ENCODE data around the gene SATB2.

The SATB2 gene

DNA sequence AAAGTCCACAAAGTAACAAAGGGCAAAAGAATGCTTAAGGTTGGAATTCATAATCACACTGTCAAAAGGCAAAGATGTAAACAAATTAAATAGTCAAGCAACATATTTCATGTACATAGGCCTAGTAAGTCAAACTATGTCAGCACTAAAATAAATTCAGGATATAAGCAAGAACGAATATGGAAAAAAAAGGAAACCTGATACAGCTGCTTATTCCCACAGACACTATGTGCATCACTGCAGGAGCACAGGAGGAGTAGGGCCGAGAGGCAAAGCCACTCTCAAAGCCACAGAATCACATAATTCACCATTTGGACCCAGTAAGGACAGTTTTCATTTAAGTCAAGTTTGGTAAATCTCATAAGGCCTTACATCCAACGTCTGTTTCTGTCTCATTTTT, 116.6 kb downstream of the SATB2 start:
- no peak overlapping the region for H3K4me3 ChIP-seq (ENCODE audit: low read depth, low read length)
- no peak for DNase-seq (ENCODE audit: low read depth, low spot score)
- TF ChIP-seq CTCF (IDR thresholded peaks at IDR 0.05; ENCODE audit: insufficient read depth, low read length, missing control alignments): no peak
- CTCF ChIA-PET: interaction anchor here (1.4 kb wide), 1 partner anchor 16 kb away, joined by 4 read pairs; no protein-coding TSS in a partner anchor
- POLR2A ChIA-PET: no interaction called here

- no peak for DNase-seq (ENCODE audit: low read depth, low spot score)
- TF ChIP-seq CTCF (IDR thresholded peaks at IDR 0.05; ENCODE audit: insufficient read depth, low read length, missing control alignments): no peak
- no peak overlapping the region for H3K4me3 ChIP-seq (ENCODE audit: low read depth, low read length)
- ChIA-PET POLR2A (no interaction called here), CTCF (no interaction called here)
Observed at GRCh38 chr2:199339891-199340605, 117.7 kb downstream of the SATB2 start.

DNA sequence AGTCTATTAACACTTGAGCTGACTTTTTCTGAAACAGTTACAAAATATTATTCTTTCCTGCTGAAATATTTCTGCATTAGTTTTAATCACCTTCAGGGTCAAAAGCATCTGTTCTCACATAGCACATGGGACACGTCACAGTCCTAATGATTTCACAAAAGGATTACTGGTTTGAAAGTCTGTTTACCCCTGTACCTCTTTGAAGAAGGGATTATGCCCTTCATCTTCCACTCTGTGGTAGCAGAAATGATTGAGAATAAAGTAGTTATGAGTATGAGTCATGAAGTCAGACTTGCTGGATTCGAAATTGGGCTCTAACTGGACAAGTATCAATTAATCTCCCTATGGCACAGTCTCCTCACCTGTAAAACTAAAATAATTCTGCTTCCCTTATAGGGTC, 121.2 kb downstream of the SATB2 start:
- no peak for TF ChIP-seq CTCF (IDR thresholded peaks at IDR 0.05; ENCODE audit: insufficient read depth, low read length, missing control alignments)
- POLR2A ChIA-PET: no interaction called here
- H3K4me3 ChIP-seq (ENCODE audit: low read depth, low read length): no peak overlapping the region
- DNase-seq (ENCODE audit: low read depth, low spot score): no peak
- CTCF ChIA-PET: no interaction called here

GRCh38 chr2:199335502-199335901, 122.2 kb downstream of the SATB2 start:
- ChIA-PET POLR2A (no interaction called here), CTCF (no interaction called here)
- DNase-seq (ENCODE audit: low read depth, low spot score): no peak
- TF ChIP-seq CTCF (IDR thresholded peaks at IDR 0.05; ENCODE audit: insufficient read depth, low read length, missing control alignments): no peak
- no peak overlapping the region for H3K4me3 ChIP-seq (ENCODE audit: low read depth, low read length)

- ChIA-PET CTCF (no interaction called here), POLR2A (no interaction called here)
- H3K4me3 ChIP-seq (ENCODE audit: low read depth, low read length): no peak overlapping the region
- DNase-seq (ENCODE audit: low read depth, low spot score): no peak
- no peak for TF ChIP-seq CTCF (IDR thresholded peaks at IDR 0.05; ENCODE audit: insufficient read depth, low read length, missing control alignments)
Observed at GRCh38 chr2:199329466-199329865, 128.3 kb downstream of the SATB2 start.

GRCh38 chr2:199329031-199329430, 128.7 kb downstream of the SATB2 start:
- no peak overlapping the region for H3K4me3 ChIP-seq (ENCODE audit: low read depth, low read length)
- DNase-seq (ENCODE audit: low read depth, low spot score): no peak
- ChIA-PET POLR2A (no interaction called here), CTCF (no interaction called here)
- TF ChIP-seq CTCF (IDR thresholded peaks at IDR 0.05; ENCODE audit: insufficient read depth, low read length, missing control alignments): no peak
